ENCODE data around the gene GFY. TPM values are rescaled to one million over a fixed set of nuclear protein-coding genes. Genes with fewer than 3 reads are reported as not detected.

Gene GFY
- total and polyA plus RNA-seq, 5 donors: not detected

DNA sequence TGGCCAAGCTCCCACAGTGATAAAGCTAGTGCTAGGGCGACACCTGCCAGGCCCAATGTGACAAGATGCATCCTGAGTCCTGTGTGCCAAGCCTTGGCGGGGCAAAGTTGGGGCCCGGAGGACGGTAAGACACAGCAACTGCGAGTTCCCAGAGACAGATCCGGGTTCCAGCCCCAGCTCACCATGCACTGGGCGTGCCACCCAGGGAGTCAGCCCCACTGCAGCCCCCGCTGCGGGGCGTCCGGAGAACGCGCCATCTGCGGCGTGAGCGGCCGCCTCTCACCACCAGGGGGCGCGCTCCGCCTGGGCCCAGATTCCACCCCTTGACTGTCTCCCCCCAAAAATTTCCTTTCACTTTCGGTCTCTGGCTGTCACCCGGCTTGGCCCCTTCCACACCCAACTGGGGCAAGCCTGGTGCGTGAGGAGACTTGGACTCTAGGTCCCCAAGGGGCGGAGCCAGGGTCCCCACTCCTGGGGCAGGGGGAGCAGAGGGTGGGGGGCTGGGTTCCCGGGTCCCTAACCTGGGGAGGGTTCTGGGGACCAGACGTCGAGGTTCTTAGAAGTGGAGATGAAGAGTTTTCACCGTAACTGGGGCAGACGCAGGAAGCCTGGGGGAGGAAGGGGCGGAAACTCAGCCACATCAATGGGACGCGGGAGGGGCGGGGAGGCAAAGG lies 48.8 kb downstream of the GFY start, which contains the start of gene FLT3LG:
Gene FLT3LG, plus strand, starts transcription at position 348 of the 674 bp plus-strand sequence. CDS start 425 bp downstream, outside the sequence.
- intact Hi-C loops (cut with DNase I): loop anchor here in 2 of 4 donors (2.0 kb wide), 1 partner anchor 73 kb away; no protein-coding TSS in a partner anchor
- peak within 1 kb of the TSS; percentile 71 for H3K27ac ChIP-seq (ENCODE audit: low read length)
- no peaks in the 10 kb centered on the region for H3K4me1 ChIP-seq (ENCODE audit: control insufficient read depth, insufficient read depth, low read length)
- ATAC-seq: peak; percentile 72 to 75
- H3K4me3 ChIP-seq (ENCODE audit: low read length): peak within 1 kb of the TSS; percentile 47
- WGBS: 1% methylated on average over 33 of the region's 33 CpGs
- H3K27me3 ChIP-seq (ENCODE audit: control insufficient read depth, insufficient read depth): no peaks in the 10 kb centered on the region
- peak; percentile 77 to 91 (median 91) for DNase-seq
- no peaks in the 10 kb centered on the region for H3K9me3 ChIP-seq (ENCODE audit: control insufficient read depth, low read length)

DNA sequence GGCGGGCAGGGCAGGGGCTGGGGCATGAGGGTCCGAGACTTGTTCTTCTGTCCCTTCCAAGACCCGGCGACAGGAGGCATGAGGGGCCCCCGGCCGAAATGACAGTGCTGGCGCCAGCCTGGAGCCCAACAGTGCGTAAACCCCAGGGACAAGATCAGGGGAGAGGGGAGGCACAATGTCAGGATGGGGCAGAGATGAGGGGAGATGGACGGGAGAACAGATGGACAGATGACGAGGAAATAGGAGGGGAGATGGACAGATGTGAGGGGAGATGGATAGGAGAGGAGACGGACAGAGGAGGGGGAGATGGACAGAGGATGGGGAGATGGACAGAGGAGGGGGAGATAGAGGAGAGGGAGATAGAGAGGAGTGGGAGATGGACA lies 49.3 kb downstream of the GFY start:
- H3K9me3 ChIP-seq (ENCODE audit: control insufficient read depth, low read length): no peaks in the 10 kb centered on the region
- peak overlapping the region; percentile 47 for H3K4me3 ChIP-seq (ENCODE audit: low read length)
- intact Hi-C loops (cut with DNase I): loop anchor here in 2 of 4 donors (2.0 kb wide), 1 partner anchor 72 kb away; no protein-coding TSS in a partner anchor
- no peaks in the 10 kb centered on the region for H3K4me1 ChIP-seq (ENCODE audit: control insufficient read depth, insufficient read depth, low read length)
- H3K27me3 ChIP-seq (ENCODE audit: control insufficient read depth, insufficient read depth): no peaks in the 10 kb centered on the region
- ATAC-seq (no peak), DNase-seq (peak in 1 of 3 donors; percentile 67)
- H3K27ac ChIP-seq (ENCODE audit: low read length): peak overlapping the region; percentile 71
- WGBS: 7% methylated on average over 11 of the region's 11 CpGs

DNA sequence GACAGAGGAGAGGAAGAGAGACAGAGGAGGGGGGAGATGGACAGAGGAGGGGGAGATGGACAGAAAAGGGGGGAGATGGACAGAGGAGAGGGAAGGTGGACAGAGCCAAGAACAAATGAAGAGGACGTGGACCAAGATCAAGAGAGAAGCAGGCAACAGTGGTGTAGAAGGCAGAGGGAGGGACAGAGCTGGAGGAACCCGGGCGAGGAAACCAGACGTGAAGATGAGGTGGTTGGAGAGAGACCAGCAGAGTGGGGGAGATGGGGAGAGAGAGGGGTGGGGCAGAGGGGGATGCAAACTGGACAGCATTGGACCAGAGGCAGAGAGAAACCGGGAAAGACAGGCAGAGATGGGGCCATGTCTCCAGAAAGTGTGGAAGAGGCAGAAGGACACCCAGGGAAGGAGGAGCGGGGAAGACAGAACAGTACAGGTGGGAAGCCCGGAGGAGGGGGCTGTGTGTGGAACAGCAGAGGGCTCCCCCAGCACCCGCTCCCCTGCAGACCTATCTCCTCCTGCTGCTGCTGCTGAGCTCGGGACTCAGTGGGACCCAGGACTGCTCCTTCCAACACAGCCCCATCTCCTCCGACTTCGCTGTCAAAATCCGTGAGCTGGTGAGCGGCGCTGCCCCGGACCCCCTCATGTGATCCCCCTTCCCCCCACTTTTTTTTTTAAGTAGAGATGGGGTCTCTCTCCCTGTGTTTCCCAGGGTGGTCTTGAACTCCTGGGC lies 50.2 kb downstream of the GFY start:
- ATAC-seq (no peak), DNase-seq (no peak)
- intact Hi-C loops (cut with DNase I): loop anchor here in 2 of 4 donors (2.0 kb wide), 1 partner anchor 71 kb away; no protein-coding TSS in a partner anchor
- Histone ChIP-seq H3K27ac (ENCODE audit: low read length) (no peak overlapping the region), H3K27me3 (ENCODE audit: control insufficient read depth, insufficient read depth) (no peaks in the 10 kb centered on the region), H3K4me1 (ENCODE audit: control insufficient read depth, insufficient read depth, low read length) (no peaks in the 10 kb centered on the region), H3K9me3 (ENCODE audit: control insufficient read depth, low read length) (no peaks in the 10 kb centered on the region), H3K4me3 (ENCODE audit: low read length) (no peak overlapping the region)
- 65% methylated on average over 15 of the region's 15 CpGs for WGBS

DNA sequence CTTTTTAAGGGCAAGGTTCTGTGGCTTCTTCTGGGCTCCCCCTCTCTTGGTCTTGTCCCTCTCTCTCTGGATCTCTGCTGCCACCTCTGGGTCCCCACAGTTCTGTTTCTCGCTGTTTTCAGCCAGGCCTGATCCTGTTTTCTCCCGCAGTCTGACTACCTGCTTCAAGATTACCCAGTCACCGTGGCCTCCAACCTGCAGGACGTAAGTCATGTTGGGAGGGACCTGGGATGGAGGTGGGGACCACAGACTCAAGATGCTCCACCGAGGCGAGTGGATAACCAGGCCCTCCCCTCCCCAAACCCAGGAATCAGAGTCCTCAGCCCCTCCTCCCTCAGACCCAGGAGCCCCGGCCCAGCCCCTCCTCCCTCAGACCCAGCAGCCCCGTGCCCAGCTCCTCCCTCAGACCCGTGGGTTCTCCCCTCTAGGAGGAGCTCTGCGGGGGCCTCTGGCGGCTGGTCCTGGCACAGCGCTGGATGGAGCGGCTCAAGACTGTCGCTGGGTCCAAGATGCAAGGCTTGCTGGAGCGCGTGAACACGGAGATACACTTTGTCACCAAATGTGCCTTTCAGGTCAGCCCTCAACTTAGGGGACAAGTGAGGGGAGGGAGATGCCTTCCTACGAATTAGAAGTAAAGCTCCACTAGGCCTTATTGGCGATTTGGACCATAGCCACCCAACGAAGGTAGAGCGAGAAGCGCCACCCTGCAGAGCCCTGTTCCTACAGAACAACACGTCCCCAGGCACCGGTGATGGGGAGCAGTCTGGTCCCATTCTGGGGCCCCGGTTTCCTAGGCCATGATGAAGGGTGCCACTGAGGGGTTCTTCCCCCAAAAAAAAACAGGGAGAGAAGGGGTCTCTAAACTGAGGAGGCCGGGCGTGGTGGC lies 51.0 kb downstream of the GFY start:
- DNase-seq: peak; percentile 68 to 85 (median 84)
- 49% methylated on average over 27 of the region's 27 CpGs for WGBS

More for the DNA sequence above, 51.0 kb downstream of the GFY start:
- peak; percentile 39 to 41 for ATAC-seq
- Histone ChIP-seq H3K27ac (ENCODE audit: low read length) (no peak overlapping the region), H3K4me1 (ENCODE audit: control insufficient read depth, insufficient read depth, low read length) (no peaks in the 10 kb centered on the region), H3K27me3 (ENCODE audit: control insufficient read depth, insufficient read depth) (no peaks in the 10 kb centered on the region), H3K9me3 (ENCODE audit: control insufficient read depth, low read length) (no peaks in the 10 kb centered on the region), H3K4me3 (ENCODE audit: low read length) (no peak overlapping the region)
- intact Hi-C loops (cut with DNase I): loop anchor here in 2 of 4 donors (2.0 kb wide), 1 partner anchor 71 kb away; no protein-coding TSS in a partner anchor

Other genes starting within 250 kb of the GFY start
- 1 to 10 TPM; 1.3 to 2.1 (median 1.9) TPM for gene SLC6A16, start 100.2 kb upstream of the GFY start, total RNA-seq
- 1.2 TPM for gene SLC6A16, start 100.2 kb upstream of the GFY start, polyA plus RNA-seq
- 1 to 10 TPM; 3.8 to 8.0 (median 6.5) TPM for gene CD37, start 90.0 kb upstream of the GFY start, total RNA-seq
- gene CD37, start 90.0 kb upstream of the GFY start, polyA plus RNA-seq: 2.3 TPM
- gene TEAD2, start 63.0 kb upstream of the GFY start, total RNA-seq: 10 to 100 TPM; 46.4 to 53.5 (median 53.2) TPM
- gene TEAD2, start 63.0 kb upstream of the GFY start, polyA plus RNA-seq: 48.0 TPM
- gene DKKL1, start 61.5 kb upstream of the GFY start, total RNA-seq: under 1 TPM in 2 of 4 donors, not detected in 2; 0.59 to 0.71 TPM
- 0.50 TPM for gene DKKL1, start 61.5 kb upstream of the GFY start, polyA plus RNA-seq
- gene KASH5, start 37.1 kb upstream of the GFY start, total RNA-seq: not detected
- gene KASH5, start 37.1 kb upstream of the GFY start, polyA plus RNA-seq: not detected
- not detected for gene PTH2, start 1.9 kb upstream of the GFY start, total RNA-seq
- gene PTH2, start 1.9 kb upstream of the GFY start, polyA plus RNA-seq: not detected
- gene SLC17A7, start 16.1 kb downstream of the GFY start, total RNA-seq: 1 to 10 TPM in 2 of 4 donors, under 1 TPM in 2; 0.48 to 1.2 (median 0.93) TPM
- 1.1 TPM for gene SLC17A7, start 16.1 kb downstream of the GFY start, polyA plus RNA-seq
- gene PIH1D1, start 26.4 kb downstream of the GFY start, total RNA-seq: 10 to 100 TPM; 35.2 to 43.8 (median 38.2) TPM
- gene PIH1D1, start 26.4 kb downstream of the GFY start, polyA plus RNA-seq: 34.9 TPM
- gene ALDH16A1, start 27.8 kb downstream of the GFY start, total RNA-seq: 10 to 100 TPM; 11.1 to 17.7 (median 11.9) TPM
- gene ALDH16A1, start 27.8 kb downstream of the GFY start, polyA plus RNA-seq: 9.3 TPM
- gene FLT3LG, start 48.8 kb downstream of the GFY start, total RNA-seq: 1 to 10 TPM; 4.4 to 6.8 (median 4.9) TPM
- 6.6 TPM for gene FLT3LG, start 48.8 kb downstream of the GFY start, polyA plus RNA-seq
- 1,000 to 10,000 TPM; 1,399 to 1,753 (median 1,480) TPM for gene RPL13A, start 62.2 kb downstream of the GFY start, total RNA-seq
- gene RPL13A, start 62.2 kb downstream of the GFY start, polyA plus RNA-seq: 1,392 TPM
- gene RPS11, start 71.0 kb downstream of the GFY start, total RNA-seq: 1,000 to 10,000 TPM; 1,034 to 1,270 (median 1,120) TPM
- gene RPS11, start 71.0 kb downstream of the GFY start, polyA plus RNA-seq: 2,599 TPM
- gene FCGRT, start 87.3 kb downstream of the GFY start, total RNA-seq: 100 to 1,000 TPM; 139 to 158 (median 147) TPM
- gene FCGRT, start 87.3 kb downstream of the GFY start, polyA plus RNA-seq: 104 TPM
- 10 to 100 TPM; 10.2 to 27.4 (median 17.6) TPM for gene RCN3, start 102.6 kb downstream of the GFY start, total RNA-seq
- gene RCN3, start 102.6 kb downstream of the GFY start, polyA plus RNA-seq: 29.3 TPM
- 10 to 100 TPM; 46.1 to 50.8 (median 48.3) TPM for gene NOSIP, start 155.2 kb downstream of the GFY start, total RNA-seq
- gene NOSIP, start 155.2 kb downstream of the GFY start, polyA plus RNA-seq: 57.7 TPM
- under 1 TPM; 0.42 to 0.83 (median 0.69) TPM for gene PRRG2, start 155.9 kb downstream of the GFY start, total RNA-seq
- 1.2 TPM for gene PRRG2, start 155.9 kb downstream of the GFY start, polyA plus RNA-seq
- 10 to 100 TPM; 13.1 to 19.9 (median 17.0) TPM for gene PRR12, start 165.8 kb downstream of the GFY start, total RNA-seq
- gene PRR12, start 165.8 kb downstream of the GFY start, polyA plus RNA-seq: 9.8 TPM
- gene RRAS, start 214.8 kb downstream of the GFY start, total RNA-seq: 100 to 1,000 TPM in 1 of 4 donors, 10 to 100 TPM in 3; 76.7 to 106 (median 85.3) TPM
- 153 TPM for gene RRAS, start 214.8 kb downstream of the GFY start, polyA plus RNA-seq
- 10 to 100 TPM; 41.8 to 52.7 (median 42.3) TPM for gene SCAF1, start 216.8 kb downstream of the GFY start, total RNA-seq
- 23.3 TPM for gene SCAF1, start 216.8 kb downstream of the GFY start, polyA plus RNA-seq
- 10 to 100 TPM; 34.1 to 58.0 (median 40.7) TPM for gene IRF3, start 240.5 kb downstream of the GFY start, total RNA-seq
- 39.6 TPM for gene IRF3, start 240.5 kb downstream of the GFY start, polyA plus RNA-seq
- 10 to 100 TPM in 3 of 4 donors, 1 to 10 TPM in 1; 8.6 to 14.0 (median 12.4) TPM for gene BCL2L12, start 240.5 kb downstream of the GFY start, total RNA-seq
- 15.1 TPM for gene BCL2L12, start 240.5 kb downstream of the GFY start, polyA plus RNA-seq

Measured in right cardiac atrium (tissue), 5 donors.